Measurements from ENCODE around the gene TRPM2. TPM values are rescaled to one million over a fixed set of nuclear protein-coding genes. Genes with fewer than 3 reads are reported as not detected.

TRPM2 gene
- total RNA-seq, 1 donor = 3.5 TPM

DNA sequence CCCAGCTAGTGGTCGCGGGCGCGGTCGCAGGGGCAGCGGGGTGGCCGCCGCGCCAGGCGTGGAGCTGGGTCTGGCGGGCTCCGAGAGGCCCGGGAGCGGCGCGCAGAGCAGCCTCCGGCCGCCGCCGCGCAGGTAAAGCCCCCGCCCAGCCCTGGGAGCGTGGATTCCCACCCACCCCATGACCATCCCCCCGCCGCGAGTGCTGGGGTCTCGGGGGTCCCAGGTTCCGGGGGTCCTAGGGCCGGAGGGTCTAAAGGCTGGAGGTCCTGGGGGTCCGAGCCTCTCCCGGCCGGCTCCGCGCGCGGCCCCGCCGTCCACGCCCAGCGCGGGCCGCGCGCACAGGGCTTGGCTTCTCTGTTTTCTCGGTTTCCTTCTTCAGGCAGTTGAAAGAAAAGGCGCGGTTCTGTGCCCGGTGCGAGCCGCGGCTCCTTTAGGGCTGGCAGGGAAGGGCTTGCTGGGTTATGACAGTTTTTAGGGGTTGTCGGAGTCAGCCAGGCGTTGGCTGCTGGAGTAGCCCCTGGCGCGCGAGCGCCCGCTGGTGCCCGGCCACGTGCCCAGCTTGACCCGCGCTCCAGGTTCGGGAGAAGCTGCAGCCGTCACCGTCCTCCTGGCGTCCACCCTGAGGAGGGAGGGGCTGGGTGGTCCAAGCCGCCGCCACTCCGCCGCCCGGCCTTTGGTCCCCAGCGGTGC, 102.2 kb downstream of the TRPM2 start:
- peak; percentile 7 to 37 (median 22) for DNase-seq (ENCODE audit: low read depth in 2 of 3, low spot score in 2 of 3)

DNA sequence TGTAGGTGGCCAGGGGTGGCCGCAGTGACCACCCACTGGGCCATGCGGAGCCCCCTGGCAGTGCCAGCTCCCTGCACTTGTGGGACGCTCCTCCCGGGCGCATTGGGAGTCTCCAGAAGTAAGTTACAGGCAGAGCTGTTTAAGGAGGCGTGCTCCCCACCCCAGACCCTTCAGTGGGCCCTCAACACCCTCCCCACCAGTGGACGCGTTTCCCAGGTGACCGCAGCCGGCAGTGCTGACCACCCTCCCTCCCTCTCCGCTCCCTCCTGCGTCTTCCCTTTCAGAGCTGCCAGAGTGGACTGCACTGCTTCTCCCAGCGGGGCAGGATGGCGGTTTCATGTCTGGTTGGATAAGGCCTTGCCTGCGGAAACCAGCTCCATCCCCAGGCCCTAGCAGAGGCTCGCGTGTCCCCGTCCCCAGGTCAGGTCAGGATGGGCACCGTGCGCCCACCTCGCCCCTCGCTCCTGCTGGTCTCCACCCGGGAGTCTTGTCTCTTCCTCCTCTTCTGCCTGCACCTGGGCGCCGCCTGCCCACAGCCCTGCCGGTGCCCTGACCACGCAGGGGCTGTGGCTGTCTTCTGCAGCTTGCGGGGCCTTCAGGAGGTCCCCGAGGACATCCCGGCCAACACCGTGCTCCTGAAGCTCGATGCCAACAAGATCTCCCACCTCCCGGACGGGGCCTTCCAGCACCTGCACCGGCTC, 102.9 kb downstream of the TRPM2 start:
- DNase-seq (ENCODE audit: low read depth in 2 of 3, low spot score in 2 of 3) = no peak

DNA sequence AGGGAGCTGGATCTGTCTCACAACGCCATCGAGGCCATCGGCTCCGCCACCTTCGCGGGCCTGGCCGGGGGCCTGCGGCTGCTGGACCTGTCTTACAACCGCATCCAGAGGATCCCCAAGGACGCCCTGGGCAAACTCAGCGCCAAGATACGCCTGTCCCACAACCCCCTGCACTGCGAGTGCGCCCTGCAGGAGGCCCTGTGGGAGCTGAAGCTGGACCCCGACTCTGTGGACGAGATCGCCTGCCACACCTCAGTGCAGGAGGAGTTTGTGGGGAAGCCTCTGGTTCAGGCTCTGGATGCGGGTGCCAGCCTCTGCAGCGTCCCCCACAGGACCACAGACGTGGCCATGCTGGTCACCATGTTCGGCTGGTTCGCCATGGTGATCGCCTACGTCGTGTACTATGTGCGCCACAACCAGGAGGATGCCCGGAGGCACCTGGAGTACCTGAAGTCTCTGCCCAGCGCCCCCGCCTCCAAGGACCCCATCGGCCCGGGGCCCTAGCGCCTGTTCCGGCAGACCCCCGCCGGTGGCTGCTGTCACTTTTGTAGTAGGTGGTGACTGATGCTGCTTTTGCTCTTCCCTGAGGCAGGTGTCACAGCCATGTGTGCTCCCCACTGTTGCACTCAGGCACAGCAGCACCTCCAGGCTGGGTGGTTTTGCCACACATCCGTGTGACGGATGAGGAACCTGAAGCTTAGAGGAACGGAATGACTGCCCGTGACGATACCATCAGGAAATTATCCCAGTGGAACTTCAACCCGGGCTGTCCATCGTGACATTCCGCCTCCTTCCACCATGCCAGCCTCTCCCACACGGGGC, 103.7 kb downstream of the TRPM2 start:
- DNase-seq (ENCODE audit: low read depth in 2 of 3, low spot score in 2 of 3) = no peak

DNA sequence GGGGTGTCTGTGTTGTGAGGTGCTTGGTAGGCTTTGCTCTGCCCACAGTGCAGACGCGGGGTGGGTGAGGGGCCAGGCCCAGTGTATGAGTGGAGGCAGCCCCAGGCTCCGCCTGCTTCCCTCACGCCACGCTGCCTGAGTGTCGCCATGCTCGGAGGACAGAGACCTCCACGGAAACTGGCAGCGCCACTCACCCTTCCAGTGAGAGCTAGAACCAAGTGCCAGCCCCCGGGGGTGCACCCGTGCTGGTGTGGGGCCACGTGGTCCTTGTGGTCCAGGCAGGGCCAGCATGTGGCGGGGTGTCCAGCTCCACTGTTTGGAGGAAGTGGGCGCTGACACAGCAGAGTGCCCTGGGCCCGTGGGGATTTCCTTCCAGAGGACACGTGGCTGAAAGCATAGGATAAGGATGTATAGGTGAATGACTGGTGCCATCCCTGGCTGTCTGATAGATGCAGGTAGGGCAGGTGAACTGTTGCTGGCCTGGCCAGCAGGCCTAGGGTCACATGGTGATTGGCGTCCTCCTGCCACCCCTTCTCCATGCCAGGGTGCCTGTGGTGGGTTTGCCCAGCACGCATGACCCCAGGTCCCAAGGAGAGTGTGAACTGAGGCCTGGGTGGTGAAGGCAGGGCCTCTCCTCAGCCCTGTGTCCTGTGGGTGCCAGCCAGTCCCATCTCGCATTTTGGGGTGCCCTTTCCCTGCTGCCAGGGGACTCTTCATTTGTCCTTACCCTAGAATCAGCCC, 105.7 kb downstream of the TRPM2 start:
- DNase-seq (ENCODE audit: low read depth in 2 of 3, low spot score in 2 of 3) = no peak

DNA sequence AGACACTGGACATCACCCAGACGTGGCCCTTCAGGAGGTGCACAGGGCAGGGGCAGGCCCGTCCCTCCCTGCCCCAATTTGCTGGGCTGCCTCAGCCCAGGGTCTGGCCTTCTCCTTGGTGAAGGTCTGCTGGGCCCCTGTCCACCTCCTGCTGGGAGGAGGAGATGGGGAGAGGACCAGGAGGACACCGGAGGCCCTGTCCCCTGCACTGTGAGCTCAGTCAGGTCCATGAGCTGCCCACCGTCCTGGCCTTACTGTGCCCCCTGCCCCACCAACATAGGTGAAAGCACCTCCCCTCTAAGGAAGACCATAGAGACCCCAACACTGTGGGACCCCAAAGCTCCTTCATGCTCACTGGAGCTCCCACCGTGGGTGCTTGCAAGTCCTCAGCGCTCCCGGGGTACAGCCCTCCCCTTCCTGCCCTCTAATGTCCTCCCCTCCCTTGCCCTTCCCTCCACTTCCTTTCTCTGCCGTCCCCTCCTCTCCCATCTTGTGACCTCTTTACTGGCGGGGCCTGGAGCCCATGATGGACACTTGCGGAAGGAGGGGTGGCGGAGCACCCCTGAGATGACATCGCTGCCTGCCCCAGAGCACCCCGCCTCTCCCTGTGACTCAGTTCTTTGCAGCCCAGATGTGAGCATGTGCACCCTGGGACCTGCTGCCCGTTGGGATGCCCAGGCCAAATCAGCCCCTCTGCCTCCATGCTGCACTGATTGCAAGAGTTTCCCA, 106.5 kb downstream of the TRPM2 start:
- no peak for DNase-seq (ENCODE audit: low read depth in 2 of 3, low spot score in 2 of 3)

DNA sequence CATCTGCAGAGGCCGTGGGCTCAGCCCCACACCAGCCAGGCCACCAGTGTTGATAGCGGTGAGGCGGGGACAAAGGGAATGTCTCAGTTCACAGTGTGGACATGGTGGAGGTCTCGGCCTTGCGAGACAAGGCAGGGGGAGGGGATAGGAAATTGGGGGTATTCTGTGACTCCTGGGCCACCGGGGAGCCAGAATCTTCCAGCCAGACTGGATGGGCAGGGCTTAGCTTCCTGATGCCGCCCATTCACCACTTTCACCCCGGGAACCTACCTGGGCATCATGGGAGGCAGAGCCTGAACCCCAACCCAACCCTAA, 107.0 kb downstream of the TRPM2 start:
- no peak for DNase-seq (ENCODE audit: low read depth in 2 of 3, low spot score in 2 of 3)

GRCh38 chr21:44461005-44461404, 107.6 kb downstream of the TRPM2 start:
- no peak for DNase-seq (ENCODE audit: low read depth in 2 of 3, low spot score in 2 of 3)

GRCh38 chr21:44461464-44462001, 108.1 kb downstream of the TRPM2 start:
- DNase-seq (ENCODE audit: low read depth in 2 of 3, low spot score in 2 of 3) = no peak

GRCh38 chr21:44462086-44462833, 108.8 kb downstream of the TRPM2 start:
- DNase-seq (ENCODE audit: low read depth in 2 of 3, low spot score in 2 of 3) = no peak

DNA sequence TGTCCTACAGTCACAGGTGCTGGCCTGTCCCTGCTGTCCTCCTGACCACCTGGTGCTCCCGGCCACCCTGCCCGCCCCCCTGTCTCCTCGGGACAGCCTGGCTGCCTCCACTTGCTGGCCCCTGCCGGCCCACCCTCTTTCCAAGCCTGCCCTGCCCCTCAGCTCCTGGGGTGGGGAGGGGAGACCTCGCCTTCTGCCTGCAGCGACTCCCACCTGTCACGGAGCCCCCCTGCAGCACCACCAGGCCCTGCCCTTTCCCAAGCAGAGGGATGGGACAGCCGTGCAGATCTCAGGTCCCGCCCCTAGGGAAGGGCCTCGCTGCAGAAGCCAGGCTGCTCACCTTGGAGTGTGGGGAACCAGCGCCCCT, 109.4 kb downstream of the TRPM2 start:
- DNase-seq (ENCODE audit: low read depth in 2 of 3, low spot score in 2 of 3) = no peak

DNA sequence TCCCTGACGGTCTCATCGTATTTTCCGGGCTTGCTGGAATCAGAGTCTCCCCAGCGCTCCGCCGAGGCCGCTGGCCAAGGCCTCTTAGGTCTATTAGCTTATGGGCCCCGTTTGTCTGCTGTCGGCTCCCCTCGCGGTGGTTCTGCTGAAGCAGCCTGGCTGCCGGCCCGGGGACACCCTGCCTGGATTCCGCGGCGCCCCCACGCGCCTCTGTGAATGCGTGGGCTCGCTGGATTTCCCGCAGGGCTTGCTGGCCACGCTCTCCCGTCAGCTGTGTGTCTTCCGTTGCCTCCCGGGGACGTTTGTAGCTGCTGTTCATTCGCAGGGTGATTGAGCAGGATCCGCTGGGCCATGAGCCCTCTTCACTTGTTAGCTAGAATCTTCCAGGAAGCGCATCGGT, 110.3 kb downstream of the TRPM2 start:
- DNase-seq (ENCODE audit: low read depth in 2 of 3, low spot score in 2 of 3) = no peak

GRCh38 chr21:44464351-44464750, 110.9 kb downstream of the TRPM2 start:
- no peak for DNase-seq (ENCODE audit: low read depth in 2 of 3, low spot score in 2 of 3)

DNA sequence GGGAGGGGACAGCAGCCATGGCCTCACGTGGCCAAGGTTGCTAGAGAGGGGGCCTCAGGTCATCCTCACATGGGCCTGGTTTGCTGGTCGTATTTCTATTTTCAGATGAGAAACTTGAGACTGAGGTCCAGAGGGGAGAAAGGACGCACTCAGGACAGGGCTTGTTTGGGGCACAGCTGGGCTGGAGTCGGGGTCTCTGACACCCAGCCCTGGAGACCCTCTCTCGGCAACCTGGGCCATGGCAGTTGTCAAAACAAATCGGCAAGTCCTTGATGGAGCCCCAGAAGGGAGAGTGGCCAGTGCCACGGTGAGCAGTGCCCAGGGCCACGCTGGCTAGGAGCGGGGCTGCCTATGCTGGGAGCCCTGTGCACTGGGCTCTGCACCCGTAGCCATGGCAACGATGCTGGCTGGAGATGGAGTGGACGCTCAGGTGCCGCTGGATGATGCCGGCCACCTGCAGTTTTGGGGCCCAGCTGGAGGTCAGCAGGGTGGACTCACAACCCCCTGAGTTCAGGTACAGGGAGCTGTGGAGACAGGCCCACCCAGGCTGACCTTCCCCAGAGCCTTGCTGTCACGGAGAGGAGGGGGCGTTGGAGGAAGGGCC, 113.0 kb downstream of the TRPM2 start:
- no peak for DNase-seq (ENCODE audit: low read depth in 2 of 3, low spot score in 2 of 3)

- no peak for DNase-seq (ENCODE audit: low read depth in 2 of 3, low spot score in 2 of 3)
Observed at GRCh38 chr21:44466996-44467858, 113.8 kb downstream of the TRPM2 start.

- no peak for DNase-seq (ENCODE audit: low read depth in 2 of 3, low spot score in 2 of 3)
Observed at GRCh38 chr21:44467859-44468195, 114.4 kb downstream of the TRPM2 start.

- no peak for DNase-seq (ENCODE audit: low read depth in 2 of 3, low spot score in 2 of 3)
Observed at GRCh38 chr21:44471341-44471740, 117.9 kb downstream of the TRPM2 start.

- no peak for DNase-seq (ENCODE audit: low read depth in 2 of 3, low spot score in 2 of 3)
Observed at GRCh38 chr21:44471996-44472395, 118.6 kb downstream of the TRPM2 start.

DNA sequence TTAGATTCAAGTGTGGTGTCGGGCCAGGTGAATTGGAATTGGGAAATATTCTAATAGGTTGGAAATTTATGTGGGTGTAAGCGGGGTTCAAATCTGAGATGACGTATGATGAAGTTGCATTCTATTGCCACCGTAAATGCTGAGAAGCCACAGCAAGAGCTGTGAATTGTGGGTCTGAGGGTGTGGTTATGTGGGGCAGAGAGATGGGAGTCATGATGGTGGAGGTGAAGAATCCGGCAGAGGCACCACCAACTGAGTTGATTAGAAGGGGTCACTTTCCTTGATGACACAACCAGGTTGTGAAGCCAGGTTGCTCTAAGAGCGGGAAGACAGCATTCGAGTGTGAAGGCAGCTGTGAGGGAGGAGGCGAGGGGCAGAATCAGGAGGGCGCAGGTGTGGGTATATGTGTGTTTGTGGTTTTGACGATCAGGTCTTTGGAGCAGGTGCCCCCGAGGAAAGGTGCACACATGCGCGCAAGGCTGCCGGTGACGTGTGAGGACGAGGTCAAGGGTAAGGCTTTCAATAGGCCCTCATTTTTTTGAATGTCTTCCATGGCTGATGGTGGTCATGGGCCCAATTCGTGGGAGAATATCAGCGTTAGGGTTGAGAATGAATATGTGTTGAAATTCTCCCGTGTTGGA, 120.6 kb downstream of the TRPM2 start:
- no peak for DNase-seq (ENCODE audit: low read depth in 2 of 3, low spot score in 2 of 3)
